ENCODE data around the gene CHAF1B.

CHAF1B gene

GRCh38 chr21:36463991-36464390 is 78.8 kb downstream of the CHAF1B start:
- DNase-seq (ENCODE audit: low read depth) = no peak

GRCh38 chr21:36464590-36464989 is 79.4 kb downstream of the CHAF1B start:
- no peak for DNase-seq (ENCODE audit: low read depth)

DNA sequence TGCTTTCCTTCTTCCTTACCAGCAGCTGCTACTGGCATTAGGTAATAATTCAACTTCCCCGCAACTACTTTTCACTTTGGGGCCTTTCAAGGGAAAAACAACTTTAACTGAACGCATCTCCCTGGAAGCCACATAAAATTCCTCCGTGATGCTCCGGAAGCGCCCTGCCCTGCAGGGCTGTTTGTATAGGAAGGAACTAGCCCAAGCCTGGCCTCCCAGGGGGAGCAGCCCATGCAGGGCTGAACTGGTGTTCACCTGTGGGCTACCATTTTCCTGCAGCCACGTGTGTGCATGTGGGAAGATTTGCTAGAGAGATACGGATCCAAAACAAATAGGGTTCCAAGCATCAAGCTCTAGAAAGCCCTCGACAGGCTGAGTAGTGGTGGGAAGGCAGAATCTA is 80.3 kb downstream of the CHAF1B start:
- DNase-seq (ENCODE audit: low read depth) = no peak

DNA sequence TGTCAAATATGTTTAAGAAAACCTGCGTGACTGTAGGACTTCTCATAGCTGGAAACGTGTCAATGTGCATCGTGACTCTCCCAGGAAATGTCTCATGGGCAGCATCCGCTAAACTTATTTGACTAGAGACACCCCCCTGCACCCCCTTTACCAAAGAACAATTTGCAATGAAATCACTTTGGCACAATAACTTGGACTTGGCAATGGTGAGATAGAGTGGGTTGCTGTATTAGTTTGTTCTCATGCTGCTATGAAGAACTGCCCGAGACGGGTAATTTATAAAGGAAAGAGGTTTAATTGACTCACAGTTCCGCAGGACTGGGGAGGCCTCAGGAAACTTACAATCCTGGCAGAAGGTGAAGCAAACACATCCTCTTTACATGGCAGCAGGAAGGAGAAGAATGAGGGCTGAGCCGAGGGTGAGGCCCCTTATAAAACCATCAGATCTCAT is 80.9 kb downstream of the CHAF1B start:
- DNase-seq (ENCODE audit: low read depth) = no peak
